SK-N-SH (cell line): ENCODE results near the gene PPA2. TPM values are rescaled to one million over a fixed set of nuclear protein-coding genes. Genes with fewer than 3 reads are reported as not detected.
A peak's percentile ranks its signal among the peaks of the same experiment; 100 is the strongest.

Experiments
- CTCF ChIA-PET: fragments of 300-600, 350-600 bp; formaldehyde crosslinking; extraction: SDS; loops from one replicate; lab custom pipeline; 2021; lab: Yijun Ruan, JAX
- POLR2A ChIA-PET: fragments of 350-600 bp; sonication (Branson Sonifier 250); formaldehyde crosslinking; extraction: SDS; loops from one replicate; lab custom pipeline; 2020; ENCODE audit warnings: antibody characterized with exemption, inconsistent platforms; lab: Yijun Ruan, JAX
- DNase-seq: peaks from one replicate; pipeline ENCODE4 v3.0.0; 2012
- H2AFZ ChIP-seq: fragments of 200-600 bp; sonication (generic); 2 replicates; pipeline ENCODE4 v1.8.1; 2016; ENCODE audit warnings: antibody characterized with exemption, mild to moderate bottlenecking, low read depth
- H3F3A ChIP-seq: fragments of 200-600 bp; sonication (generic); replicated peaks from 2 replicates; pipeline ENCODE3; 2016; ENCODE audit warnings: antibody characterized with exemption, mild to moderate bottlenecking; ENCODE audit not compliant: insufficient read depth
- H3K27ac ChIP-seq, 2 experiments: fragments of 200-500 bp in 1 of 2; fragments of 200-600 bp in 1 of 2; sonication (Bioruptor generic) in 1 of 2; sonication (generic), shearing (Covaris generic) in 1 of 2; 2 replicates each; pipeline versions ENCODE4 v1.5.1 to v1.6.1; 2014 to 2016; ENCODE audit warnings: low read depth in 2 of 2, inconsistent platforms in 1 of 2, low read length in 1 of 2, mild to moderate bottlenecking in 1 of 2, mixed read lengths in 1 of 2
- H3K27me3 ChIP-seq: fragments of 200-600 bp; sonication (generic), shearing (Covaris generic); 2 replicates; pipeline ENCODE4 v1.6.1; 2016; ENCODE audit warnings: mixed run types; ENCODE audit not compliant: insufficient read depth
- H3K36me3 ChIP-seq, 2 experiments: fragments of 200-500 bp in 1 of 2; fragments of 200-600 bp in 1 of 2; sonication (Bioruptor generic) in 1 of 2; sonication (generic) in 1 of 2; replicated peaks in 1 of 2; 2 replicates each; pipeline versions ENCODE3 to v1.5.1; 2014 to 2016; ENCODE audit warnings: low read length in 1 of 2, mild to moderate bottlenecking in 1 of 2; ENCODE audit not compliant: insufficient read depth in 2 of 2, control insufficient read depth in 1 of 2
- H3K4me1 ChIP-seq, 2 experiments: fragments of 200-500 bp in 1 of 2; fragments of 200-600 bp in 1 of 2; sonication (Bioruptor generic) in 1 of 2; sonication (generic), shearing (Covaris generic) in 1 of 2; 2 replicates each; pipeline versions ENCODE4 v1.5.1 to v1.6.1; 2014 to 2016; ENCODE audit warnings: low read depth in 1 of 2, low read length in 1 of 2, mixed run types in 1 of 2; ENCODE audit not compliant: insufficient read depth in 2 of 2, control insufficient read depth in 1 of 2
- H3K4me2 ChIP-seq: fragments of 200-600 bp; sonication (generic), shearing (Covaris generic); 2 replicates; pipeline ENCODE4 v1.6.1; 2017; ENCODE audit warnings: mixed run types
- H3K4me3 ChIP-seq, 2 experiments: fragments of 200-500 bp in 1 of 2; fragments of 200-600 bp in 1 of 2; sonication (Bioruptor generic) in 1 of 2; sonication (generic), shearing (Covaris generic) in 1 of 2; 2 replicates each; pipeline versions ENCODE4 v1.5.1 to v1.8.1; 2014 to 2016; ENCODE audit warnings: low read depth in 2 of 2, inconsistent platforms in 1 of 2, low read length in 1 of 2, mild to moderate bottlenecking in 1 of 2, mixed read lengths in 1 of 2, moderate library complexity in 1 of 2
- H3K79me2 ChIP-seq: fragments of 200-600 bp; sonication (generic); 2 replicates; pipeline ENCODE4 v1.8.1; 2017; ENCODE audit warnings: mild to moderate bottlenecking; ENCODE audit not compliant: insufficient read depth
- H3K9ac ChIP-seq: fragments of 200-600 bp; sonication (generic); 2 replicates; pipeline ENCODE4 v1.6.1; 2017; ENCODE audit warnings: mixed run types
- H3K9me2 ChIP-seq: fragments of 200-600 bp; sonication (generic); 2 replicates; pipeline ENCODE4 v1.6.1; 2017; ENCODE audit warnings: mixed run types
- H3K9me3 ChIP-seq: fragments of 200-600 bp; sonication (generic); 2 replicates; pipeline ENCODE4 v1.6.1; 2017; ENCODE audit warnings: mixed run types, mild to moderate bottlenecking, moderate library complexity
- H4K20me1 ChIP-seq: fragments of 200-600 bp; sonication (generic); 2 replicates; pipeline ENCODE4 v1.6.1; 2017; ENCODE audit warnings: mild to moderate bottlenecking, mixed run types; ENCODE audit not compliant: insufficient read depth
- CHD2 ChIP-seq: fragments of 150-350 bp; IDR thresholded peaks from 2 replicates; pipeline ENCODE4 v1.6.1; 2018; ENCODE audit warnings: low read length; ENCODE audit not compliant: partially characterized antibody
- FOSL2 ChIP-seq: IDR thresholded peaks from 2 replicates; pipeline ENCODE4 v1.4.0; 2012; ENCODE audit warnings: low read depth, mild to moderate bottlenecking, moderate library complexity, borderline replicate concordance
- FOXM1 ChIP-seq: IDR thresholded peaks from 2 replicates; pipeline ENCODE4 v1.4.0; 2012; ENCODE audit warnings: low read depth, mild to moderate bottlenecking
- GABPA ChIP-seq: IDR thresholded peaks from 2 replicates; pipeline ENCODE4 v1.4.0; 2012; ENCODE audit warnings: low read depth, mild to moderate bottlenecking
- JUND ChIP-seq: IDR thresholded peaks from 2 replicates; pipeline ENCODE4 v1.4.0; 2012
- MEF2A ChIP-seq: IDR thresholded peaks from 2 replicates; pipeline ENCODE4 v1.4.0; 2012; ENCODE audit warnings: low read depth, borderline replicate concordance
- NFIC ChIP-seq: IDR thresholded peaks from 2 replicates; pipeline ENCODE4 v1.4.0; 2012; ENCODE audit warnings: borderline replicate concordance
- NRF1 ChIP-seq: IDR thresholded peaks from 2 replicates; pipeline ENCODE4 v1.6.1; 2012; ENCODE audit warnings: low read depth, mild to moderate bottlenecking, low read length
- POLR2AphosphoS5 ChIP-seq: IDR thresholded peaks from 2 replicates; pipeline ENCODE4 v1.6.1; 2012; ENCODE audit warnings: low read depth, low read length
- RCOR1 ChIP-seq: fragments of 150-350 bp; IDR thresholded peaks from 2 replicates; pipeline ENCODE4 v1.6.1; 2017; ENCODE audit warnings: antibody characterized with exemption, low read length
- RFX5 ChIP-seq: IDR thresholded peaks from 2 replicates; pipeline ENCODE4 v1.6.1; 2012; ENCODE audit warnings: mild to moderate bottlenecking, improper control_type of control experiment, low read length
- RXRA ChIP-seq: IDR thresholded peaks from 2 replicates; pipeline ENCODE4 v1.4.0; 2012; ENCODE audit warnings: low read depth, mild to moderate bottlenecking, borderline replicate concordance
- SIN3A ChIP-seq: IDR thresholded peaks from 2 replicates; pipeline ENCODE4 v1.6.1; 2012; ENCODE audit warnings: low read depth, mild to moderate bottlenecking, low read length, moderate library complexity, borderline replicate concordance
- SMC3 ChIP-seq: IDR thresholded peaks from 2 replicates; pipeline ENCODE4 v1.6.1; 2012; ENCODE audit warnings: low read depth, low read length, improper control_type of control experiment
- TAF1 ChIP-seq: IDR thresholded peaks from 2 replicates; pipeline ENCODE4 v1.6.1; 2012; ENCODE audit warnings: low read depth, mild to moderate bottlenecking, low read length, moderate library complexity, borderline replicate concordance
- TEAD4 ChIP-seq: IDR thresholded peaks from 2 replicates; pipeline ENCODE4 v1.4.0; 2012; ENCODE audit warnings: mild to moderate bottlenecking, borderline replicate concordance; ENCODE audit not compliant: insufficient read depth
- YY1 ChIP-seq: IDR thresholded peaks from 2 replicates; pipeline ENCODE4 v1.4.0; 2012; ENCODE audit warnings: low read depth, mild to moderate bottlenecking
- WGBS: methylation state at CpG from one replicate; pipeline ENCODE4 v1.1.6; 2017; ENCODE audit warnings: low lambda C conversion rate; 5-methylcytosine and 5-hydroxymethylcytosine counted together
- polyA plus RNA-seq, 3 experiments: library from polyadenylated mRNA; depleted of rRNA; stranded (reverse); fragments of >200 nt; gene quantifications; 2 replicates each; pipeline ENCODE4 v1.2.3, GENCODE V29; 2012
- TF ChIP-seq, protein P1 (sequence below): fragments of 200-600 bp; sonication (generic); IDR thresholded peaks from 2 replicates; pipeline ENCODE4 v1.6.1; 2017; ENCODE audit warnings: antibody characterized with exemption, mild to moderate bottlenecking, moderate library complexity
- TF ChIP-seq, protein P2 (sequence below): IDR thresholded peaks from 2 replicates; pipeline ENCODE4 v1.4.0; 2012; ENCODE audit warnings: low read depth, borderline replicate concordance
- TF ChIP-seq, protein P3 (sequence below): fragments of 150-350 bp; IDR thresholded peaks from 2 replicates; pipeline ENCODE4 v1.6.1; 2016; ENCODE audit warnings: mild to moderate bottlenecking, low read depth, low read length
- TF ChIP-seq, protein P4 (sequence below): IDR thresholded peaks from 2 replicates; pipeline ENCODE4; 2012
- TF ChIP-seq, protein P5 (sequence below): IDR thresholded peaks from 2 replicates; pipeline ENCODE4 v1.4.0; 2012; ENCODE audit warnings: low read depth
- TF ChIP-seq, protein P6 (sequence below): fragments of 150-350 bp; IDR thresholded peaks from 2 replicates; pipeline ENCODE4 v1.6.1; 2017; ENCODE audit warnings: antibody characterized with exemption, low read length, low read depth, borderline replicate concordance

Gene PPA2
- polyA plus RNA-seq, 1 of the 3 experiments (the other 2 are of a cell fraction) = 57.8 TPM

DNA sequence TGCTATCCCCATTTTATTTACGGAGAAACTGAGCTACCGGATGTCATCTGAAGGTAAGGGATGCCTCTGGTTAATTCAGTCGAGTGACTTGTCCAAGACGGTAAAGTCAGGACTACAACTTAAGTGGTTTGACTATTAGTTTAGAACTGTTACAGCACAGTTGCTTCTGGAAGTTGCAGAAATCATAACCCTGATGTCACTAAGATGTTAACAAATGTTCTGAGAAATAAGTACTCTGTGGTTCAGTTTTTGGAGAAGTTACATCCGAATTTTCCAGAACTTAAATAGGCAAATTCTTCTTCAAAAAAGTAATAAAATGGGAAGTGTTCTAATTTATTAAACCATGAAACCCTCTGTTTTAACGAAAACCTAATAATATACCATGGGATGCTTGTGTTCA is 3.1 kb downstream of the PPA2 start:
- H3F3A ChIP-seq = peaks cover 9% of the 10 kb centered on the region
- TF ChIP-seq, protein P1, sequence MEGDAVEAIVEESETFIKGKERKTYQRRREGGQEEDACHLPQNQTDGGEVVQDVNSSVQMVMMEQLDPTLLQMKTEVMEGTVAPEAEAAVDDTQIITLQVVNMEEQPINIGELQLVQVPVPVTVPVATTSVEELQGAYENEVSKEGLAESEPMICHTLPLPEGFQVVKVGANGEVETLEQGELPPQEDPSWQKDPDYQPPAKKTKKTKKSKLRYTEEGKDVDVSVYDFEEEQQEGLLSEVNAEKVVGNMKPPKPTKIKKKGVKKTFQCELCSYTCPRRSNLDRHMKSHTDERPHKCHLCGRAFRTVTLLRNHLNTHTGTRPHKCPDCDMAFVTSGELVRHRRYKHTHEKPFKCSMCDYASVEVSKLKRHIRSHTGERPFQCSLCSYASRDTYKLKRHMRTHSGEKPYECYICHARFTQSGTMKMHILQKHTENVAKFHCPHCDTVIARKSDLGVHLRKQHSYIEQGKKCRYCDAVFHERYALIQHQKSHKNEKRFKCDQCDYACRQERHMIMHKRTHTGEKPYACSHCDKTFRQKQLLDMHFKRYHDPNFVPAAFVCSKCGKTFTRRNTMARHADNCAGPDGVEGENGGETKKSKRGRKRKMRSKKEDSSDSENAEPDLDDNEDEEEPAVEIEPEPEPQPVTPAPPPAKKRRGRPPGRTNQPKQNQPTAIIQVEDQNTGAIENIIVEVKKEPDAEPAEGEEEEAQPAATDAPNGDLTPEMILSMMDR = no peak
- TF ChIP-seq GABPA = no peak
- no peak for TF ChIP-seq NFIC
- TF ChIP-seq, protein P2, sequence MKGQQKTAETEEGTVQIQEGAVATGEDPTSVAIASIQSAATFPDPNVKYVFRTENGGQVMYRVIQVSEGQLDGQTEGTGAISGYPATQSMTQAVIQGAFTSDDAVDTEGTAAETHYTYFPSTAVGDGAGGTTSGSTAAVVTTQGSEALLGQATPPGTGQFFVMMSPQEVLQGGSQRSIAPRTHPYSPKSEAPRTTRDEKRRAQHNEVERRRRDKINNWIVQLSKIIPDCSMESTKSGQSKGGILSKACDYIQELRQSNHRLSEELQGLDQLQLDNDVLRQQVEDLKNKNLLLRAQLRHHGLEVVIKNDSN = no peak
- TF ChIP-seq, protein P3, sequence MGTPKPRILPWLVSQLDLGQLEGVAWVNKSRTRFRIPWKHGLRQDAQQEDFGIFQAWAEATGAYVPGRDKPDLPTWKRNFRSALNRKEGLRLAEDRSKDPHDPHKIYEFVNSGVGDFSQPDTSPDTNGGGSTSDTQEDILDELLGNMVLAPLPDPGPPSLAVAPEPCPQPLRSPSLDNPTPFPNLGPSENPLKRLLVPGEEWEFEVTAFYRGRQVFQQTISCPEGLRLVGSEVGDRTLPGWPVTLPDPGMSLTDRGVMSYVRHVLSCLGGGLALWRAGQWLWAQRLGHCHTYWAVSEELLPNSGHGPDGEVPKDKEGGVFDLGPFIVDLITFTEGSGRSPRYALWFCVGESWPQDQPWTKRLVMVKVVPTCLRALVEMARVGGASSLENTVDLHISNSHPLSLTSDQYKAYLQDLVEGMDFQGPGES = no peak
- no peak overlapping the region for H3K4me3 ChIP-seq
- CTCF ChIA-PET = interaction anchor here (0.8 to 3.2 kb wide), 4 partner anchors 10 to 329 kb away, joined by 3 to 39 read pairs (median 6); no protein-coding TSS in a partner anchor
- H3K9me2 ChIP-seq = no peaks in the 10 kb centered on the region
- no peaks in the 10 kb centered on the region for H3K9me3 ChIP-seq
- H3K9ac ChIP-seq = no peak overlapping the region
- POLR2A ChIA-PET = no interaction called here
- no peak overlapping the region for H2AFZ ChIP-seq
- H3K27ac ChIP-seq = no peak overlapping the region
- DNase-seq = no peak
- WGBS = 88% methylated on average over 6 of the region's 6 CpGs
- peaks cover 8 to 20% of the 10 kb centered on the region in 2 experiments; a peak in 3 of 4 replicates for H3K4me1 ChIP-seq
- peaks cover 10 to 17% of the 10 kb centered on the region in 2 experiments for H3K36me3 ChIP-seq
- H4K20me1 ChIP-seq = no peaks in the 10 kb centered on the region
- H3K79me2 ChIP-seq = peaks cover 68% of the 10 kb centered on the region
- peak overlapping the region; percentile 86; the same call in 1 of the 2 replicates for H3K4me2 ChIP-seq
- no peaks in the 10 kb centered on the region for H3K27me3 ChIP-seq

DNA sequence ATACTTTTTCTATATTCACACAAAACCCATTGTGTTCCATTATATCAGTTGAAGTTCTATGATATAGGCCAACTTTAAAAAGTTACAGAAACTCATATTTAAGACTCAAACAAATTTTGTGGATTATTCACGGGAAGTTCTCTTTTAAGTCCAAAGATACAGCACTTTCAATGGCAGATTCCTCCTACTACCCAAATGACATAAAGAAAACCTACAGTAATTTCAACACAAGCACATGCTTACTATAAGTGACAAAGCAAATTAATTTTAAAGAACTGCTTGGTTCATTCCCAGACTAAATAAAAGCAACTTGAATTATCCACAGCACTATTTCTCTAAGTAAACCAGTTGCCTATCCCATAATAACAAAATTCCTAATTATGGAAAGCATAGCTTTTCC is 4.1 kb downstream of the PPA2 start:
- H4K20me1 ChIP-seq = no peaks in the 10 kb centered on the region
- no peak overlapping the region for H3K4me2 ChIP-seq
- no peak overlapping the region for H3K4me3 ChIP-seq
- peaks cover 9% of the 10 kb centered on the region for H3F3A ChIP-seq
- H3K9me2 ChIP-seq = no peaks in the 10 kb centered on the region
- no peaks in the 10 kb centered on the region for H3K27me3 ChIP-seq
- DNase-seq = no peak
- WGBS = 96% methylated on average over 1 of the region's 1 CpG
- H3K4me1 ChIP-seq = peaks cover 8 to 20% of the 10 kb centered on the region in 2 experiments; a peak in 3 of 4 replicates
- H3K79me2 ChIP-seq = peaks cover 69% of the 10 kb centered on the region
- H3K9ac ChIP-seq = no peak overlapping the region
- H3K9me3 ChIP-seq = no peaks in the 10 kb centered on the region
- POLR2A ChIA-PET = no interaction called here
- no peak overlapping the region for H3K27ac ChIP-seq
- CTCF ChIA-PET = interaction anchor here (3.2 kb wide), 1 partner anchor 328 kb away, joined by 39 read pairs; no protein-coding TSS in a partner anchor
- peaks cover 10 to 24% of the 10 kb centered on the region in 2 experiments for H3K36me3 ChIP-seq
- TF ChIP-seq RCOR1 = no peak
- no peak for TF ChIP-seq GABPA
- TF ChIP-seq, protein P4, sequence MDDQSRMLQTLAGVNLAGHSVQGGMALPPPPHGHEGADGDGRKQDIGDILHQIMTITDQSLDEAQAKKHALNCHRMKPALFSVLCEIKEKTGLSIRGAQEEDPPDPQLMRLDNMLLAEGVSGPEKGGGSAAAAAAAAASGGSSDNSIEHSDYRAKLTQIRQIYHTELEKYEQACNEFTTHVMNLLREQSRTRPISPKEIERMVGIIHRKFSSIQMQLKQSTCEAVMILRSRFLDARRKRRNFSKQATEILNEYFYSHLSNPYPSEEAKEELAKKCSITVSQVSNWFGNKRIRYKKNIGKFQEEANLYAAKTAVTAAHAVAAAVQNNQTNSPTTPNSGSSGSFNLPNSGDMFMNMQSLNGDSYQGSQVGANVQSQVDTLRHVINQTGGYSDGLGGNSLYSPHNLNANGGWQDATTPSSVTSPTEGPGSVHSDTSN = no peak
- no peak for TF ChIP-seq JUND
- no peak for TF ChIP-seq FOXM1
- no peak for TF ChIP-seq SMC3
- no peak for TF ChIP-seq POLR2AphosphoS5
- no peak for TF ChIP-seq TEAD4
- no peak for TF ChIP-seq SIN3A
- TF ChIP-seq TAF1 = no peak
- TF ChIP-seq, protein P5, sequence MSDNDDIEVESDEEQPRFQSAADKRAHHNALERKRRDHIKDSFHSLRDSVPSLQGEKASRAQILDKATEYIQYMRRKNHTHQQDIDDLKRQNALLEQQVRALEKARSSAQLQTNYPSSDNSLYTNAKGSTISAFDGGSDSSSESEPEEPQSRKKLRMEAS = no peak
- no peak for TF ChIP-seq YY1
- TF ChIP-seq CHD2 = no peak
- TF ChIP-seq RFX5 = no peak
- no peak for TF ChIP-seq RXRA
- TF ChIP-seq FOSL2 = no peak
- TF ChIP-seq MEF2A = no peak
- TF ChIP-seq NRF1 = no peak
- TF ChIP-seq, protein P6, sequence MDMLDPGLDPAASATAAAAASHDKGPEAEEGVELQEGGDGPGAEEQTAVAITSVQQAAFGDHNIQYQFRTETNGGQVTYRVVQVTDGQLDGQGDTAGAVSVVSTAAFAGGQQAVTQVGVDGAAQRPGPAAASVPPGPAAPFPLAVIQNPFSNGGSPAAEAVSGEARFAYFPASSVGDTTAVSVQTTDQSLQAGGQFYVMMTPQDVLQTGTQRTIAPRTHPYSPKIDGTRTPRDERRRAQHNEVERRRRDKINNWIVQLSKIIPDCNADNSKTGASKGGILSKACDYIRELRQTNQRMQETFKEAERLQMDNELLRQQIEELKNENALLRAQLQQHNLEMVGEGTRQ = no peak
- no peak for TF ChIP-seq NFIC
- H2AFZ ChIP-seq = no peak overlapping the region
